K562 (cell line): ENCODE results near the gene DUSP23. TPM values are rescaled to one million over a fixed set of nuclear protein-coding genes. Genes with fewer than 3 reads are reported as not detected.

Experiments
- EZH2 ChIP-seq: IDR thresholded peaks from 2 replicates; pipeline ENCODE4 v1.6.1; 2012; ENCODE audit warnings: low read depth, mild to moderate bottlenecking, inconsistent platforms, low read length, borderline replicate concordance
- FOS ChIP-seq: IDR thresholded peaks from 3 replicates; pipeline ENCODE4 v1.6.1; 2011; ENCODE audit not compliant: insufficient read length; ENCODE audit errors: extremely low read depth
- PRMT5 ChIP-seq: sonication (generic); formaldehyde crosslinking; IDR thresholded peaks from 2 replicates; pipeline ENCODE4 v1.5.0; 2020; ENCODE audit warnings: missing genetic modification reagents
- polyA plus RNA-seq, 8 experiments: library from polyadenylated mRNA; depleted of rRNA in 4 of 8; stranded (reverse) in 5 of 8; unstranded in 3 of 8; fragments of >200 nt; fragmentation: Nextera tagmentation in 2 of 8; fragmentation: Illumina TruSeq in 1 of 8; extraction: Ambion mirVana in 2 of 8; extraction: Trizol in 1 of 8; gene quantifications; 2 replicates each; pipeline versions ENCODE4 v1.2.1 to v1.2.3, GENCODE V29; 2011 to 2014; ENCODE audit warnings: inconsistent platforms in 1 of 8, missing spikeins in 1 of 8
- total RNA-seq, 7 experiments: library from RNA; depleted of rRNA in 6 of 7; stranded (reverse); fragments of >200 nt in 6 of 7; fragmentation: Illumina TruSeq in 2 of 7; extraction: Trizol in 2 of 7; gene quantifications; 2 replicates each; pipeline versions ENCODE4 v1.2.1 to v1.2.3, GENCODE V29; 2011 to 2021; ENCODE audit warnings: low replicate concordance in 1 of 7
- TF ChIP-seq, protein P1 (sequence below), 2 experiments: fragments of 450-650 bp; IDR thresholded peaks; 2 replicates each; pipeline ENCODE4 v1.6.1; 2016; ENCODE audit warnings: mild to moderate bottlenecking in 2 of 2, borderline replicate concordance in 1 of 2, low read depth in 1 of 2, moderate library complexity in 1 of 2

Gene DUSP23
- total and polyA plus RNA-seq, 9 of the 15 experiments (the other 6 are each of a cell fraction or from before 2014, with no cell fraction given) = 1.0 to 34.8 (median 13.7) TPM

DNA sequence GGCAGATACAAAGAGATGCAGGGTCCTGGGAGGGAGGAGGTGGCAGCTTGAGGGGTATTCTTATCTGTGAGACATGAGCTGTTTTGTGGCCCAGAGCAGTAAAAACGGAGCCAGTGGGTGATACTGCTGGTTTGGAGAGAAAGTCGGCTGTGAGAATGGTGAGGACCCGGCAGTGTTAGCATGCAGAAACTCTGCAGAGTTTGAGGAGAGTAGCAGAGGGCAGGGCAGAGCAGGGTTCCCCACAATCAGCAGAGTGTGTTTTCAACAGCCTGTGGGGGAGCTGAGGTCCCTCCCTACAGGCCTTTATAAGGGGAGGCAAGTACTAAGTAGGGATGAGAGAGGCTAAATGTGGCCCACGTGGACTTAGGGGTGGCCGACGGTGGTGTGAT is 46.3 kb downstream of the DUSP23 start (continued):
- TF ChIP-seq, protein P1, sequence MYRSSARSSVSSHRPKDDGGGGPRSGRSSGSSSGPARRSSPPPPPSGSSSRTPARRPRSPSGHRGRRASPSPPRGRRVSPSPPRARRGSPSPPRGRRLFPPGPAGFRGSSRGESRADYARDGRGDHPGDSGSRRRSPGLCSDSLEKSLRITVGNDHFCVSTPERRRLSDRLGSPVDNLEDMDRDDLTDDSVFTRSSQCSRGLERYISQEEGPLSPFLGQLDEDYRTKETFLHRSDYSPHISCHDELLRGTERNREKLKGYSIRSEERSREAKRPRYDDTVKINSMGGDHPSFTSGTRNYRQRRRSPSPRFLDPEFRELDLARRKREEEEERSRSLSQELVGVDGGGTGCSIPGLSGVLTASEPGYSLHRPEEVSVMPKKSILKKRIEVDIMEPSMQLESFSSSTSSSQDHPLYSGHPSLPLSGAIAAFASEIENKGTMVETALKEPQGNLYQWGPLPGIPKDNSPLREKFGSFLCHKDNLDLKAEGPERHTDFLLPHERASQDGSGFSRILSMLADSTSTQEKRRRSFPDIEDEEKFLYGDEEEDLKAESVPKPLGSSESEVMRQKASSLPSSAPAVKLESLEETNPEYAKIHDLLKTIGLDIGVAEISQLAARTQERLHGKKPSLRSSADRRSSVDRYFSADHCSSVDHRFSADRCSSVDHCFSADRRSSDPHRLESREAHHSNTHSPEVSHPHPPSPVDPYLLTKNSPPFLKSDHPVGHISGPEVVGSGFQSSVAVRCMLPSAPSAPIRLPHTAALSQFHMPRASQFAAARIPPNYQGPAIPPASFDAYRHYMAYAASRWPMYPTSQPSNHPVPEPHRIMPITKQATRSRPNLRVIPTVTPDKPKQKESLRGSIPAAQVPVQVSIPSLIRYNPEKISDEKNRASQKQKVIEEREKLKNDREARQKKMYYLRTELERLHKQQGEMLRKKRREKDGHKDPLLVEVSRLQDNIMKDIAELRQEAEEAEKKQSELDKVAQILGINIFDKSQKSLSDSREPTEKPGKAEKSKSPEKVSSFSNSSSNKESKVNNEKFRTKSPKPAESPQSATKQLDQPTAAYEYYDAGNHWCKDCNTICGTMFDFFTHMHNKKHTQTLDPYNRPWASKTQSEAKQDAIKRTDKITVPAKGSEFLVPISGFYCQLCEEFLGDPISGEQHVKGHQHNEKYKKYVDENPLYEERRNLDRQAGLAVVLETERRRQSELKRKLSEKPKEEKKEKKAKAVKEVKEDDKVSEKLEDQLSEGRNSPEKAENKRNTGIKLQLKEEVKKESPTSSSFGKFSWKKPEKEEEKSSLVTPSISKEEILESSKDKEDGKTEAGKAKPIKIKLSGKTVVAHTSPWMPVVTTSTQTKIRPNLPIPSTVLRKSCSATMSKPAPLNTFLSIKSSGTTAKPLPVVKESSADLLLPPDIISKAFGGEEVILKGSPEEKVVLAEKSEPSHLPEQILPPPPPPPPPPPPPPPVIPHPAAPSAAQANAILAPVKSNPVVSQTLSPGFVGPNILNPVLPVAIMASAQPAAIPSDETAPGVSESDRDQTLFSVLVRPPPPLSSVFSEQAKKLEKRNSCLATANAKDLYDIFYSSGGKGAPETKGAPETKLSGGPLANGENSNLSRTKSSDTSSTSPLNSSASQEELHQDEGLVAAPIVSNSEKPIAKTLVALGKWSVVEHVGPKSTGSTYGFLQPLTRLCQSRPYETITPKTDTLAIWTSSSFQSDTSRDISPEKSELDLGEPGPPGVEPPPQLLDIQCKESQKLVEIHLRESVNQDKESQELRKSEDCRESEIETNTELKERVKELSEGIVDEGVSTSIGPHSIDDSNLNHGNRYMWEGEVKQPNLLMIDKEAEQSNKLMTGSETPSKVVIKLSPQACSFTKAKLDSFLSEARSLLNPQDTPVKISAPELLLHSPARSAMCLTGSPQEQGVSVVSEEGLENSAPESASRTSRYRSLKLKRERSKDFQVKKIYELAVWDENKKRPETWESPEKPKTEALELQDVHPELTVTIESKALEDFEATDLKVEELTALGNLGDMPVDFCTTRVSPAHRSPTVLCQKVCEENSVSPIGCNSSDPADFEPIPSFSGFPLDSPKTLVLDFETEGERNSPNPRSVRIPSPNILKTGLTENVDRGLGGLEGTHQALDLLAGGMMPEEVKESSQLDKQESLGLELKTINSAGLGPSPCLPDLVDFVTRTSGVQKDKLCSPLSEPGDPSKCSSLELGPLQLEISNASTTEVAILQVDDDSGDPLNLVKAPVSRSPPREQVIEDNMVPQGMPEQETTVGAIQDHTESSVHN (IDR thresholded peaks at IDR 0.05; ENCODE audit: borderline replicate concordance in 1 of 2, low read depth in 1 of 2) = no peak
- TF ChIP-seq PRMT5 (CRISPR knock-in tag) (no peak), EZH2 (no peak), FOS (no peak)
